Fibroblast of lung (primary cell): ENCODE measurements around the gene KIF16B.

Experiments used
- CTCF ChIP-seq, 2 donors: IDR thresholded peaks in 1 of 2; conservative IDR thresholded peaks in 1 of 2; 1 replicate in 1 of 2; 2 replicates in 1 of 2; pipeline ENCODE4 v1.5.1; 2011 to 2012; ENCODE audit warnings: low read length in 2 of 2, control low read depth in 1 of 2, inconsistent platforms in 1 of 2, low read depth in 1 of 2, mild to moderate bottlenecking in 1 of 2
- EZH2 ChIP-seq: IDR thresholded peaks from 2 replicates; pipeline ENCODE4 v1.5.1; 2012; ENCODE audit warnings: low read length, control low read depth, mild to moderate bottlenecking; ENCODE audit errors: missing control alignments

DNA sequence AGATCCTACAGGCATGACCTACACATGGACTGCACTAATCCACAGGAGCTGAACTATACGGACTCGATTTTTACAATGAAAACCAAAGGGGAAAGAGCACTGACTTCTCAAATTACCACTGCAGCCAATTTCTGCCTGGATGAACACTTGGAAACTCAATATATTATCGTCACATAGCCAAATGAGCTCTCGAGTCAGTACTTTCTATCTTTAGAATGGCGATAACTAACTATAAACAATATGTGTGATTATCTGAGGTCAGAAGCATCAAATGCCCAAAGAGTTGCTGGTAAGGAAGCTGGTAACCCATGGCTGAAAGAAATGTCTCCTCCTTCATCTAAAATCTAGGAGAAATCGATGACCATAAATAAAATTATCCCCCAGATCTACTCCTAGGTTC is 86.7 kb downstream of the KIF16B start:
- TF ChIP-seq CTCF (conservative IDR thresholded peaks at IDR 0.05 in 1 of 2, IDR thresholded peaks at IDR 0.05 in 1 of 2; ENCODE audit: low read depth in 1 of 2, low read length in 2 of 2) (no peak), EZH2 (no peak)
